Naive B cell (primary cell): ENCODE measurements around the gene CRISP3. TPM values are rescaled to one million over a fixed set of nuclear protein-coding genes. Genes with fewer than 3 reads are reported as not detected.
"Not testable (repeated sequence)": the region's sequence is repeated elsewhere in the genome, so short reads cannot be mapped to it uniquely, and the experiment has no call there.

ENCODE experiments used
- ATAC-seq, 2 donors: fragments of 150-1000 bp; cut with Tn5 transposase; 2 replicates each; pipeline ENCODE4 v1.10.0; 2021; ENCODE audit warnings: low read depth in 2 of 2, mild to moderate bottlenecking in 2 of 2, moderate library complexity in 2 of 2
- DNase-seq: peaks from one replicate; pipeline ENCODE4 v3.0.0; 2022
- H3K27ac Mint-ChIP-seq, 6 donors: one replicate each; pipeline ENCODE4 v1.8.0; 2020 to 2022; ENCODE audit warnings: mild to moderate bottlenecking in 6 of 6, mixed read lengths in 6 of 6, moderate library complexity in 5 of 6, inconsistent platforms in 2 of 6
- H3K27me3 Mint-ChIP-seq, 3 donors: one replicate each; pipeline ENCODE4 v1.8.0; 2021 to 2022; ENCODE audit warnings: mixed read lengths in 3 of 3, mild to moderate bottlenecking in 1 of 3
- H3K36me3 Mint-ChIP-seq, 2 donors: one replicate each; pipeline ENCODE4 v1.8.0; 2020 to 2022; ENCODE audit warnings: mixed read lengths in 2 of 2, inconsistent platforms in 1 of 2, mild to moderate bottlenecking in 1 of 2
- H3K4me1 Mint-ChIP-seq, 3 donors: one replicate each; pipeline ENCODE4 v1.8.0; 2020 to 2022; ENCODE audit warnings: mixed read lengths in 3 of 3, inconsistent platforms in 1 of 3, mild to moderate bottlenecking in 1 of 3, moderate library complexity in 1 of 3
- H3K4me3 Mint-ChIP-seq, 8 donors: one replicate each; pipeline ENCODE4 v1.8.0; 2020 to 2022; ENCODE audit warnings: mild to moderate bottlenecking in 8 of 8, mixed read lengths in 8 of 8, moderate library complexity in 8 of 8, inconsistent platforms in 2 of 8
- H3K9me3 Mint-ChIP-seq, 7 donors: one replicate each; pipeline ENCODE4 v1.8.0; 2020 to 2022; ENCODE audit warnings: mixed read lengths in 7 of 7, mild to moderate bottlenecking in 5 of 7, inconsistent platforms in 2 of 7, moderate library complexity in 1 of 7
- polyA plus RNA-seq, 6 donors: library from polyadenylated mRNA; unstranded; fragments of 300-500 nt; fragmentation: Illumina TruSeq; gene quantifications; one replicate each; pipeline ENCODE4 v1.2.3, GENCODE V29; 2021; ENCODE audit warnings: low read depth in 6 of 6

Gene CRISP3
- polyA plus RNA-seq, 6 donors from 2014 or later = not detected

GRCh38 chr6:49733680-49734079, 10.5 kb downstream of the CRISP3 start:
- Mint-ChIP-seq H3K9me3 (peaks cover 0 to 5% (median 2%) of the 10 kb centered on the region in 7 donors), H3K27ac (no peak overlapping the region), H3K4me3 (no peak overlapping the region), H3K27me3 (no peaks in the 10 kb centered on the region), H3K4me1 (no peaks in the 10 kb centered on the region), H3K36me3 (no peaks in the 10 kb centered on the region)
- ATAC-seq (no peak), DNase-seq (no peak)

DNA sequence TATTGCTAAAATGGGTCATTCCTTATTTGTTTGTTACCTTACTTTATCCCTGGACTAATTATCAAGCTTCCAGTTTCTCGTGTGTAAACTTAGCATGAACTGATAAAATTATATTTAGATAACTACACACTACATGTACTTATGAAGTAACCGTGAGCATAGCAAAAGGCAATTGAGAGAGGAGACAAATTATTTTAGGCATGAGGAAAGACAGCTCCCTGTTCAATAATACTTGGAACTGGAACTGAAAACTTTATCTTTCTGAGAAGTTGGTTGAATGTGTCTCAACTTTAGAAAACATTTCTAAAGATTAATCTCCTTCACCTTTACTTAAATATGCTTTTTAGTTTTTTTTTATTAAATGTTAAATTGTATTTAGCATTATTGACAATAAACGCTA, 11.4 kb downstream of the CRISP3 start:
- no peak overlapping the region for H3K27ac Mint-ChIP-seq
- H3K9me3 Mint-ChIP-seq = peaks cover 0 to 5% (median 0%) of the 10 kb centered on the region in 7 donors
- H3K4me3 Mint-ChIP-seq = no peak overlapping the region
- H3K27me3 Mint-ChIP-seq = no peaks in the 10 kb centered on the region
- no peak for DNase-seq
- no peaks in the 10 kb centered on the region for H3K36me3 Mint-ChIP-seq
- H3K4me1 Mint-ChIP-seq = no peaks in the 10 kb centered on the region
- no peak for ATAC-seq

GRCh38 chr6:49730251-49730650, 13.9 kb downstream of the CRISP3 start:
- no peak overlapping the region for H3K4me3 Mint-ChIP-seq
- H3K36me3 Mint-ChIP-seq = no peaks in the 10 kb centered on the region
- no peak for DNase-seq

DNA sequence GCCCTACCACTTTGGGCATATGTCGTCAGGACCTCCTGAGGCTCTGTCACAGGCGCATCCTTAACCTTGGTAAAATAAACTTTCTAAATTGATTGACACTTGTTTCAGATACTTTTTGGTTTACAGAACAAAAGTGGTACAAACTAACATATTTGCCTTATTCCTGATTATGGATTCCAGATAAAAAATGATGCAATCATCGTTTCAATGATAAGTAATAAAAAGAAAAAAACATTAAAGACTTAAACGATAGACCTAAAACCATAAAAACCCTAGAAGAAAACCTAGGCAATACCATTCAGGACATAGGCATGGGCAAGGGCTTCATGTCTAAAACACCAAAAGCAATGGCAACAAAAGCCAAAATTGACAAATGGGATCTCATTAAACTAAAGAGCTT, 20.3 kb downstream of the CRISP3 start:
- DNase-seq, H3K4me3 Mint-ChIP-seq, ATAC-seq, H3K4me1 Mint-ChIP-seq, H3K27ac Mint-ChIP-seq, H3K27me3 Mint-ChIP-seq, H3K36me3 Mint-ChIP-seq: not testable (repeated sequence)
- H3K9me3 Mint-ChIP-seq = peaks cover 4 to 12% (median 6%) of the 10 kb centered on the region in 7 donors

More at GRCh38 chr6:49730251-49730650, 13.9 kb downstream of the CRISP3 start:
- ATAC-seq = no peak
- H3K4me1 Mint-ChIP-seq = no peaks in the 10 kb centered on the region
- H3K27ac Mint-ChIP-seq = no peak overlapping the region
- peaks cover 0 to 7% (median 4%) of the 10 kb centered on the region in 7 donors for H3K9me3 Mint-ChIP-seq
- H3K27me3 Mint-ChIP-seq = no peaks in the 10 kb centered on the region

DNA sequence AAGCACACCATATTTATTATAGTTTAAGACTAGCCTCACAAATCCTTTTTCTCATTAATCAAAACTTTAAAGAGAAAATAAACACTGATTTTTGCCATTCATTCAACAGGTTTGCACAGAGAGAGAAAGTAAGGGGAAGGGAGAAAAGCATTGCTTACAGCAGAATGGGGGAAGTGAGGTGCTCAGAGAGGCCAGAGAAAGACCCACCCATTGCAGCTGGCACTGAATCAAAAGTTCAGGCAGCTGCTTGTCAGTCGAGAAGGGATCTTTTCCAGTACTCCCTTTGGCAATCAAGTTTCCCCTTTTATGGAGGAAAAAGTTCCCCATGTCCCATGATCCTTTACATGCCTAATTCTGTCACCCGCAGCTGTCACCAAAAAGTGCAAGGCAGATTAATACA, 22.9 kb downstream of the CRISP3 start:
- H3K27ac Mint-ChIP-seq = no peak overlapping the region

DNA sequence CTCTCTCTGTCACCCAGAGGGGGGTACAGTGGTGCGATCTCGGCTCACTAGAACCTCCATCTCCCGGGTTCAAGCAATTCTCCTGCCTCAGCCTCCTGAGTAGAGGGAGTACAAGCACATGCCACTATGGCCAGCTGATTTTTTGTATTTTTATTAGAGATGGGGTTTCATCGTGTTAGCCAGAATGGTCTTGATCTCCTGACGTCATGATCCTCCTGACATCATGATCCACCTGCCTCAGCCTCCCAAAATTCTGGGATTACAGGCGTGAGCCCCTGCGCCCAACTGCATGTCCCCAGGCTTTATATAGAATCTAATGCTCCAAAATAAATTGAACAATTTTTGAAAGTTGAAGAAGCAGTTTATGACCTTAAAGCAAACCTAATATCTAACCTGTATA, 23.8 kb downstream of the CRISP3 start:
- Mint-ChIP-seq H3K4me3 (no peak overlapping the region), H3K4me1 (no peaks in the 10 kb centered on the region), H3K9me3 (peaks cover 0 to 12% (median 7%) of the 10 kb centered on the region in 7 donors), H3K27ac (no peak overlapping the region), H3K36me3 (no peaks in the 10 kb centered on the region), H3K27me3 (no peaks in the 10 kb centered on the region)
- ATAC-seq (no peak), DNase-seq (no peak)

More for the DNA sequence above, 22.9 kb downstream of the CRISP3 start:
- DNase-seq (no peak), ATAC-seq (no peak)
- Mint-ChIP-seq H3K27me3 (no peaks in the 10 kb centered on the region), H3K9me3 (peaks cover 4 to 12% (median 8%) of the 10 kb centered on the region in 7 donors), H3K4me1 (no peaks in the 10 kb centered on the region), H3K36me3 (no peaks in the 10 kb centered on the region), H3K4me3 (no peak overlapping the region)

DNA sequence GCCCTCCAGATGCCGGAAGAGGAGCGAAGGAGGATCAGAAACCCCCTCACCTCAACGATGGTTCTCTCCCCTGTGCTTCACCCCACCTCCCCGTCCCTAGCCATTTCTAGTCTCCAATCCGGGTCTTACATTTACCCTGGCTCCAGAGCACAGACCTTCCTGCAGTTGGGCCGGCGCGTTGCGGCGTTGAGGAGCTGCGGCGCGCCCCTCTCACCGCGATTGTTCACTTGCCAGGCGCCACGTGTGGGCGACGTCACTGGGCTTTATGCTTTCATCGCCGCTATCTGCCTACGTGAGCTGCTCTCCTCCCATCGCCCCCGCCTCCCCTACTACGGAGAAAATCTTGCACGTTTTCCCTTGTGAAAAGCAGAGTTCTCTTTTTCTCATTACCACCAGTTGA, 30.8 kb downstream of the CRISP3 start, which contains the start of gene CRISP2:
Gene CRISP2, minus strand, starts transcription at position 198 of the 400 bp plus-strand sequence. CDS start 4,347 bp downstream, outside the sequence.
- Mint-ChIP-seq H3K4me3 (no peak within 1 kb of the TSS), H3K9me3 (peaks cover 0 to 8% (median 4%) of the 10 kb centered on the region in 7 donors), H3K27me3 (no peaks in the 10 kb centered on the region), H3K4me1 (no peaks in the 10 kb centered on the region), H3K36me3 (no peaks in the 10 kb centered on the region), H3K27ac (no peak within 1 kb of the TSS)
- no peak for DNase-seq
- no peak for ATAC-seq

DNA sequence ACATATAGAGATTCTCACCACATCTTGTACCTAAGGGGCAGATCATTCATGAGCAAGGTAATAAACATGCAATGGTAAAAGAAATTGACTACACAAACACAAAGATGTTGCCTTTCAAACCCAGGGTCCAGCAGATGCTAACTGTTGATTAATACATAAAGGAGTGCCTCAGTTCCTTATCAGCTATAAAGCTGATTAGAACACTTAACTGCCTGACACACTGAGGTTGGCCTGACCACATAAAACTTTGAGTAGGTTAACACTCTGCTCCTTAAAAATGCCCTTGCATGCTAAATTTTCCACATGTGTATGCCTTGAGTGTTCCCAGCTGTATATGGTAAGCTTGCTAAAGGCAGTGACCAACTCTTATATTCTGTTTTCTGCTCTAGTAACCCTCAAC, 45.7 kb downstream of the CRISP3 start:
- DNase-seq = no peak
- H3K27me3 Mint-ChIP-seq = no peaks in the 10 kb centered on the region

GRCh38 chr6:49693512-49693911, 50.7 kb downstream of the CRISP3 start:
- Mint-ChIP-seq H3K27me3 (no peaks in the 10 kb centered on the region), H3K9me3 (peaks cover 4 to 29% (median 10%) of the 10 kb centered on the region in 7 donors), H3K4me3 (no peak overlapping the region), H3K4me1 (no peaks in the 10 kb centered on the region), H3K36me3 (no peaks in the 10 kb centered on the region), H3K27ac (no peak overlapping the region)
- DNase-seq (no peak), ATAC-seq (no peak)

More for the DNA sequence above, 45.7 kb downstream of the CRISP3 start:
- H3K4me3 Mint-ChIP-seq = no peak overlapping the region
- ATAC-seq = no peak
- H3K36me3 Mint-ChIP-seq = no peaks in the 10 kb centered on the region
- peaks cover 3 to 19% (median 12%) of the 10 kb centered on the region in 7 donors for H3K9me3 Mint-ChIP-seq
- no peaks in the 10 kb centered on the region for H3K4me1 Mint-ChIP-seq
- no peak overlapping the region for H3K27ac Mint-ChIP-seq

DNA sequence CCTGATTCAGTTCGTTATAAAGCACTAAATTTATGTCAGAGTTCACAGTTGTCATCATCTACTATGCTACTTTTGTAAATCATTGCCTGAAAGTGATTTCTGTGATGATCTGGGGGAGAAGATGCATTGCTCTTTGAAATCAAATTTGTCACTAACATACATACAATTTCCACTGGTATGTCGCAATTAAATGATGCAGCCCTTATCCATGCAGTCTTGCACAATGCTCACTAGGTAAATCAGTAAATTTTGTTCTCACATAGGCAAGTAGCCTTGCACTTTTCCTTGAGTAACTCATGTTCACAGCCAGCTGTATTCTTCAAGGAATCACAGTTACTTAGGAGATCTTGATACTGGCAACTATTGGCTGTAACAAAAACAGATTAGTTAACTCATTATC, 51.7 kb downstream of the CRISP3 start:
- ATAC-seq = no peak
- Mint-ChIP-seq H3K4me1 (no peaks in the 10 kb centered on the region), H3K27me3 (no peaks in the 10 kb centered on the region), H3K9me3 (peaks cover 4 to 29% (median 12%) of the 10 kb centered on the region in 7 donors), H3K27ac (no peak overlapping the region), H3K36me3 (no peaks in the 10 kb centered on the region), H3K4me3 (no peak overlapping the region)
- no peak for DNase-seq

Other genes starting within 250 kb of the CRISP3 start
- not detected for gene GLYATL3, start 244.5 kb downstream of the CRISP3 start, polyA plus RNA-seq
- gene C6orf141, start 193.7 kb downstream of the CRISP3 start, polyA plus RNA-seq = not detected
- not detected for gene RHAG, start 107.5 kb downstream of the CRISP3 start, polyA plus RNA-seq
- gene CRISP2, start 30.8 kb downstream of the CRISP3 start, polyA plus RNA-seq = not detected
- gene PGK2, start 42.9 kb upstream of the CRISP3 start, polyA plus RNA-seq = not detected
- gene CRISP1, start 122.1 kb upstream of the CRISP3 start, polyA plus RNA-seq = not detected
- gene DEFB114, start 219.8 kb upstream of the CRISP3 start, polyA plus RNA-seq = not detected
- gene DEFB113, start 225.2 kb upstream of the CRISP3 start, polyA plus RNA-seq = not detected